T1000 (cell line): ENCODE results near the gene RPP25L.

Source experiments
- DNase-seq: peaks from one replicate; lab custom pipeline; 2025; ENCODE audit warnings: mixed read lengths; lab: John Stamatoyannopoulos, UW

RPP25L gene

GRCh38 chr9:34585946-34586669 lies 25.8 kb downstream of the RPP25L start:
- DNase-seq, result no peak

DNA sequence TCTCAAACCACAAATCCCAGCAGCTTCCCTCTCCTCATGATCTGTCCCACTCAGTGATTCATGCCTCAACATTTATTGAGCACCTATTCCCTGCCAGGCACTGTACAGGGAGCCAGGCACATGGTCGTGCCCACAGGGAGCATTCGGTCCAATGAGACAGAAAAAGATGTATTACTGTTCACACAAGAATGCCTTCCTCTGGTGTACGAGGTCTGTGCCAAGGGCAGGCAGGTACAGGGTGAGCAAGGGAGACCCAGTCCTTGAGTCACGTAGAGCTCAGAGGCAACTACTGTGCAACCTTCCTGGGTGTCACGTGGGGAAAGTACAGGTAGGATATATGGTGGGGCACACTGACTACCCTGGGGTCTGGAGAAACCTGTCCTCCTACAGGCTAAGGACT lies 26.9 kb downstream of the RPP25L start:
- no peak for DNase-seq

DNA sequence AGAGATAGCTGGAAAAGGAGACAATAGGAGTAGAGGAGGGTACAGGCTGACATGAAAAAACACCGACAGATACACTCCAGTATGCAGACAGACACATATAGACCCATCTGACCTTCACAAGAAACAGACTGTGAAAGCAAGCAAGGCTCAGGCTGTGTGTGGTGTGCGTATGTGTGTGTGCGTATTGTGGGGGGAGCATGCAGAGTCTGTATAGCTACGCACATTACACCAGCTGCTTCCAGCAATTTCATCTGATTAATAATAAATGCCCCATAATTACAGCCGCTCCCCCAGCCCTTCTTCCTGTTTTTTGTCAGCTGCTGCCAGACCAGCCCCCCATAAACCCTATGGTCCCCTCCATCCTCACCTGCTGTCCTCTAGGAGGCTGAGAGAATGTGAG lies 29.1 kb downstream of the RPP25L start:
- DNase-seq, result no peak

DNA sequence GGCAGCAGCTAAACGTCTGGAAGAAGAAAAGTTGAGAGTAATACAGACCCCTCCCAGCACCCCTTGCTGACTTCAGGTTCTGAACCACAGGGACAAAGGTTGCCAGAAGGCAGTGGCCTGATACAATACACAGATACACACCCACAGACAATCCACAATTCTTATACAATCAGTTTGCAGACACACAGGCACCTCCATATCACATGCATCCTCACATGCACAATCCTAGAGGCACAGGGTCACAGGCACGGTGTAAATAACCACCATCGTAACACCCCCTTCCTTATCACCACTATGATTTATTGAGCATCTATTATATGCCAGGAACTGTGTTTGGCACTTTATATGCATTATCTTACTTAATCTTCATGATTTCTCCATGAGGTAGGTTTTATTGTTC lies 30.6 kb downstream of the RPP25L start:
- DNase-seq, result no peak

DNA sequence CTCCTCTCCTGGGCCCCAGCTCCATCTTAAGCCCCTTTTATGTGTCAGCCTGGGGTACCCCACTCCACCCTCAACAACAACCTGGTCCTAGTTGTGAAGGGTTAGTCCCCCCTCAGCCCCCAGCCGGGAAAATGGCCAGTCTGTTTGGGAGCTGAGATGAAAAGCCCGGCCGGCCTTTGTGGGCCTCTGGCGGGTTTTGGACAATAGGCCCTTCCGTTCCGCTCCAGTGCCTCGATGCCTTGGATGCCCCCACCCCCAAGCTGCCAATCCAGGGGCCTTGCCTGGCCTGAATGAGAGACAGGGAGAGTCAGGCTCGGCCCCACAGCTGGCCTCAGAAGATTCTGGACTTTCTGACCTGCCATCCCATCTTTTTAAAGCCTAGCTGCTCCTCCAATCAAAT lies 31.5 kb downstream of the RPP25L start:
- DNase-seq, result no peak

DNA sequence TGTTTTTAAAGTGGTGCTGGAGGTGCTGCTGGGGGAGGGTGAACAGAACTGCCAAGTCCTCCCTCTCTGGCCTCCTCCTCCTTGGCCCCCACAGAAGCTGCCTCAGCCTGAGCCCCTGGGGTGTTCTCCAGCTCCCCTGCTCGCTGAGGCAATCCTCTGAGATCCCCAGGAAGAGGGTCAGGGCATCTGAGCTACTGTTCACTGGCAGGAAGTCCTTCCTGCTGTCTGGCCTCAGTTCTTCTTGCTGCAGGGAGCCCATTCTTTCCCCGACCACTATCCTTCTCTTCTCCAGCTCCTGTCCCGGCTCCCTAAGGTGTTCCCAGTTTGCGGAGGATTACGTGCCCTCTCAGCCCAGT lies 32.1 kb downstream of the RPP25L start:
- no peak for DNase-seq

DNA sequence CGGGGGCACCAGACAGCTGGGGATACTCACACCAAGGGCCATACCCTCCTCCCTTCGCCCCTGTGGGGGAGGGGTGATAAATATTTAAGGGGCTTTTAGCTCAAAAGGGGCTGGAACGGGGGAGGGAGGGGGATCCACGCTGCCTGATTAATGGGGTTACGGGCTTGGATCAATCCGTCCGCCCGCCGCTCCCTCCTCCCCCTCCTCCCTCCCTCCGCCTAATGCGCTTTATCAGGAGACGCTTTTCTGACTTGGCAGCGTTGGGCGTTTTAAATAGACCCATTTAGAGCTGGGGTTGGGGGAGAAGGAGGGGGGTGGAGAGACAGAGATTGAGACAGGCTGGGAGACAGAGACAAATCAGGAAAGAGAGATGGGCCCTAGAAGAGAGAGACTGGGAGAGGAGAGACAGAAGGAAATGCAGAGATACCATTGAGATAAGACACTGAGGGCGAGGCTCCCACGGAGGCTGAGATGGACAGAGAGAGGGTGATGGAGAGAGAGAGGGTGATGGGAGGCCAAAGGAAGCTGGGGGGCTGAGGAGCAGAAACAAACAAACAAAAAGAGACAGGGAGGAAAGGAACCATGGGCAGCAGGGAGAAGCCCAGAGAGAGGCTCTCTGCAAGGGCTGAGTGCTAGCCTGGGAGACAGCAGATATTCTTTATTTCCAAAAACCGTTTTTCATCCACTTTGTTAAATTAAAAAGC lies 32.6 kb downstream of the RPP25L start:
- no peak for DNase-seq

DNA sequence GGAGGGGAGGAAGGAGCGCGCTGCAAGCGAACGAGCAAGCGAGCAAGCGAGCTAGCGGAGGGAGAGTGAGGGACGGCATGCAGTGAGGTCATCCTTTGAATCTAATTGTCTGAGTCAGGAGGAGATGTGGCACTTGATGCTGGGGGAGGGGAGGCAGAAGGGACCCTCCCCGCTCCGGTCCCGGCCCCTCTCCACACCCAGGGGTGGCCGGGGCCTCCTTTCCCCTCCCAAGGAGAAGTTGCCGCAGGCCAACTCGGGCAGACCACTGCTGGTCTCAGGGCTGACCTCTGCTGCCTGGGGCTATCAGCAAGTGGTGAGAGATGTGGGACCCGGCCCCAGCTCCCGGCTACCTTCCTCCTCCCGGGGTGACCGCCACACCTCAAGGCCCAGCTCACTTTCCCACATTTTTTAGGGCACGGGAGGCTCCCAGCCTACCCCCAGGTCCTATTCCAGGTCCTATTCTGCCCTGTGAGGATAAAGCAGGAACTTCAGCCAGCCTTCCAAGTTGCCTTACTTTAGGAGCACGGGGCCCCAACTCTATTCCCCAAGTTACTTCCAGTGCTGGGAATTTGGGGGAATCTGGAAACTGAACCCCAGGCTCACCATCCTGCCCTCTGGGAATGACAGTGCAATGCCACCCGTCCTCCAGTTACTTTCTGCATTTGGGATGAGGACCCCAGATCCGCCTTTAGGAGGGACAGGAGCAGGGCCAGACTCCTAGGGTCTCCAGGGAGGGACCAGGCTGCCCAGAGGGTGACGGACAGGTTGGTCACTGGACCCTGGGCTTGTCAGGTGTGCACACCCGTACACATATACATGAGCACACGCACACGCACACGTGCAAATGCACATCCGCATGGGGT lies 33.4 kb downstream of the RPP25L start:
- no peak for DNase-seq

DNA sequence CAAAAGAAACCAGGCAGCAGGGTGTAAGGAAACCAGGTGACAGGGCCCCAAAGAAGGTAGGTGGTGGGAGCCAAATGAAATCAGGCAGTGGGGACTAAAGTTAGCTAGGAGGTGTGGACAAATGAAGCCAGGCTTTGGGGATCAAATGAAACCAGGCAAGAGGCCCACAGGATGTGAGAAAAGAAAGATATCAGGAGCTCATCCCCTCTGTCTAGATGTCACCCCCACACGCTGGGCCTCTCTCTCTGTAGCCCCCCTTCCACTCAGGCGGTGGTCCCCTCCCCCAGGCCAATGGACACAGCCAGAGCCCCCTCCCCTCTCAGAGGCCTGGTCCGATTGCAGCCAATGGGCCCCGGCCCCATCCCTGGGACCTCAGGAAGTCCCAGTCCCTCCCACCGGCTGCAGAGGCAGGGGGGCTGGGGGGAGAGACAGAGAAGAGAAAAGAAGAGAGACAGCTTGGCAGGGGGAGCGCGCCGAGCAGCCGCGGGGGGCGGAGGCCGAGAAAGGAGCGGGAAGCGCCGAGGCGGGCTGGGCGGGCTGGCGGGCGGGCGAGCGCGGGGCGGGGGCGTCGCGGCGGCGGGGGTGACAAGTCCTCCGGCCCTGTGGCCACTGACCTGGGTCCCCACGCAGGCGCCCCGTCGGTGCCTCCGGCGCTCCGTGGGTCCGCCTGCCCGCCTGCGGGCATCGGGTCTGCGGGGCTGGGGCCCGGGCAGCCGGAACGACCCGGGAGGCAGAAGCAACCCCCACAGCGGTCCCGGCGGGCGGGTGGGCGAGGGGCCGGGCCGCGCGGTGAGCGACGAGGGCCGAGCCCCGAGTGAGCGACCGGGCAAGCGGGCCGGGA lies 34.3 kb downstream of the RPP25L start:
- no peak for DNase-seq

- DNase-seq, result no peak
Observed at GRCh38 chr9:34576597-34577399, 35.1 kb downstream of the RPP25L start.

DNA sequence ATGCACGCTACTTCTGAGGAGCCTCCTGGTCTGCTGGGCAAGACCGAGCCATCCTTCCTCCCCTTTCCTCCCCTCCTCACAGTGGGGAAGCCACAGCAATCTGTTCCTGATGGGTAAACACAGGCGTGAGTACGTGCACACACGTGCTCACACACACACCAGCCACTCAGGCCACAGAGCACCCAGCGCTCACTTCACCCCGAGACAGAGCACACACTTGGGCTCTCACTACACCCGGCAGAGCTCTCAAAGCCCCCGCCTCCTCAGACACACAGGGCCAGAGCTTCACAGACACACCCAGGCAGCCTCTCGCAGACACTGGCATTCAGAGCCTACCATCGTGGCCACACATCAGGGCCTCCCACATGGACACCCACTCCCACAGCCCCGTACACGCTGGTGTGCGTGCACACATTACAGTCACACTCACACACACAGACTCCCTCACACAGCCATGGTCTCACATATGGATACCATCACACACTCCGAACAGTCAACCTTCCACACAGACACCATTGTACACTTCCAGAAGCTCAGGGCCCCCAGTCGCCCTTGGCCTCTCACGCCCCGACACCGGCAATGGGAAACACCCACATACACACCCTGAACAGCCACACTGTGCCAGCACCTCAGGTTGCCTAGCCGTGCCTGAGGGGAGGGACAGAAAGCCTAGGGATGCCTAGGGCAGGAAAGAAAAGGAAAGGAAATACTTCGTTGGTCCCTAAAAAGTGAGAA lies 35.9 kb downstream of the RPP25L start:
- no peak for DNase-seq

DNA sequence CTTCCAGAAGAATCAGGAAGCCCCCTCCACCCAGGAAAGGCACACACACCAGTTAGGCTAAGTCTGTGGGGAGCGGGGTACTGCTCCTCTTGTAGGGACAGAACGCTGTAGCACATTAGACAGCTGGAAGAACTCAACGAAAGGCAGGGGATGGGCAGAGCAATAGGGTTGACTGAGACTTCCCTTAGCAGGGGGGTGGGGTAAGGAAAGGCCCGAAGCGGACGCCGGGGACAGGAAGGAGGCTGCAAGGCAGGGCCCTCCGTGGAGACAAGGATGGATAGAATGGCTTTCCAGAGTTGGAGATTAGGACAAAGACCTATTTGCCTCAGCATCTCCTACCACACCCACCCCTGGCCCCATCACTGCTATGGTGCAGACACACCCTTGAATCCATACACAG lies 36.7 kb downstream of the RPP25L start:
- DNase-seq, result no peak

- no peak for DNase-seq
Observed at GRCh38 chr9:34574571-34574970, 37.3 kb downstream of the RPP25L start.

- DNase-seq, result no peak
Observed at GRCh38 chr9:34573599-34574325, 38.1 kb downstream of the RPP25L start.

- DNase-seq, result no peak
Observed at GRCh38 chr9:34572628-34573027, 39.3 kb downstream of the RPP25L start.

- no peak for DNase-seq
Observed at GRCh38 chr9:34572092-34572491, 39.8 kb downstream of the RPP25L start.

DNA sequence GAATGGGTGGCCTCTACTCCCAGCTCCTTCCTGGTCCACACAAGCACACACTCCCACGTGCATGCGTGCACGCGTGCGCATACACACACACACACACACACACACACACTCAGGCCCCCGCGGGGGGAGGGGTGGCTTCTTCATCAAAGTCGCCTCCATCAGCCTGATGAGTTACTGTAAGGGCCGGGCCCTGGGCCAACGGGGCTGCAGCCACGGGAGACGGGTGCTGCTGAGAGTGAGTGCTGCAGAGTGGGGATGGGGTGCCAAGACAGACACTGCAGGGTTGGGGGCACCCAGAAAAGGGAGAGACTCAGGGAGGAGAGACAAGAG lies 40.5 kb downstream of the RPP25L start:
- DNase-seq, result no peak

- no peak for DNase-seq
Observed at GRCh38 chr9:34570809-34571480, 41.0 kb downstream of the RPP25L start.

GRCh38 chr9:34570376-34570775 lies 41.5 kb downstream of the RPP25L start:
- DNase-seq, result no peak
